HEK293 (cell line): ENCODE measurements around the gene IQCH.

Source experiments
- CTCF ChIA-PET: fragments of 350-600 bp; formaldehyde crosslinking; extraction: SDS; loops from one replicate; lab custom pipeline; 2021; ENCODE audit warnings: antibody characterized with exemption; lab: Yijun Ruan, JAX
- POLR2A ChIA-PET: fragments of 300-600 bp; formaldehyde crosslinking; extraction: SDS; loops from one replicate; lab custom pipeline; 2020; ENCODE audit warnings: antibody characterized with exemption, inconsistent platforms; lab: Yijun Ruan, JAX
- H3K27ac ChIP-seq: fragments of 200-500 bp; sonication (Bioruptor generic); 2 replicates; pipeline ENCODE4 v1.5.1; 2014; ENCODE audit warnings: low read depth, low read length, control low read depth, inconsistent platforms; ENCODE audit errors: extremely low read depth
- H3K36me3 ChIP-seq, 2 experiments: fragments of 200-500 bp in 1 of 2; sonication (Bioruptor generic) in 1 of 2; 1 replicate in 1 of 2; 2 replicates in 1 of 2; pipeline ENCODE4 v1.5.1; 2014 to 2017; ENCODE audit warnings: inconsistent platforms in 2 of 2, low read length in 2 of 2; ENCODE audit not compliant: control insufficient read depth in 2 of 2, insufficient read depth in 1 of 2
- H3K4me1 ChIP-seq: fragments of 200-500 bp; sonication (Bioruptor generic); 2 replicates; pipeline ENCODE4 v1.5.1; 2014; ENCODE audit warnings: mild to moderate bottlenecking, low read length, inconsistent platforms; ENCODE audit not compliant: control insufficient read depth, insufficient read depth
- H3K4me3 ChIP-seq: 2 replicates; pipeline ENCODE4 v1.5.1; 2011; ENCODE audit warnings: low read depth, mild to moderate bottlenecking, control low read depth, low read length, moderate library complexity
- H3K9me3 ChIP-seq: fragments of 200-500 bp; sonication (Bioruptor generic); 2 replicates; pipeline ENCODE4 v1.5.1; 2014; ENCODE audit warnings: low read depth, low read length, inconsistent platforms; ENCODE audit not compliant: control insufficient read depth, insufficient read depth
- ZBTB44 ChIP-seq: fragments of 450-650 bp; IDR thresholded peaks from 2 replicates; pipeline ENCODE4 v1.5.1; 2018; ENCODE audit warnings: missing biosample characterization, mild to moderate bottlenecking, missing genetic modification characterization
- ZBTB8A ChIP-seq: fragments of 450-650 bp; formaldehyde crosslinking; IDR thresholded peaks from 2 replicates; pipeline ENCODE4 v1.5.1; 2016; ENCODE audit warnings: missing biosample characterization, missing genetic modification characterization
- ZFP3 ChIP-seq: fragments of 450-650 bp; formaldehyde crosslinking; IDR thresholded peaks from 2 replicates; pipeline ENCODE4 v1.5.1; 2016; ENCODE audit warnings: low read depth, missing biosample characterization, missing genetic modification characterization
- ZNF112 ChIP-seq: fragments of 450-650 bp; formaldehyde crosslinking; IDR thresholded peaks from 2 replicates; pipeline ENCODE4 v1.5.0; 2017; ENCODE audit warnings: missing biosample characterization, missing genetic modification characterization
- ZNF133 ChIP-seq: fragments of 450-650 bp; formaldehyde crosslinking; IDR thresholded peaks from 2 replicates; pipeline ENCODE4 v1.5.1; 2016; ENCODE audit warnings: missing biosample characterization, missing genetic modification characterization
- ZNF157 ChIP-seq: fragments of 450-650 bp; formaldehyde crosslinking; IDR thresholded peaks from 2 replicates; pipeline ENCODE4 v1.5.1; 2016; ENCODE audit warnings: missing biosample characterization, missing genetic modification characterization
- ZNF19 ChIP-seq: fragments of 450-650 bp; formaldehyde crosslinking; IDR thresholded peaks from 2 replicates; pipeline ENCODE4; 2016; ENCODE audit warnings: missing biosample characterization, missing genetic modification characterization, low read depth
- ZNF2 ChIP-seq: fragments of 450-650 bp; formaldehyde crosslinking; IDR thresholded peaks from 2 replicates; pipeline ENCODE4 v1.5.1; 2016; ENCODE audit warnings: missing biosample characterization, missing genetic modification characterization
- ZNF280D ChIP-seq: fragments of 450-650 bp; formaldehyde crosslinking; IDR thresholded peaks from 2 replicates; pipeline ENCODE4 v1.5.1; 2016; ENCODE audit warnings: missing biosample characterization, missing genetic modification characterization
- ZNF404 ChIP-seq: fragments of 450-650 bp; formaldehyde crosslinking; IDR thresholded peaks from 2 replicates; pipeline ENCODE4 v1.5.1; 2017; ENCODE audit warnings: missing biosample characterization, missing genetic modification characterization
- ZNF513 ChIP-seq: fragments of 450-650 bp; IDR thresholded peaks from 2 replicates; pipeline ENCODE4 v1.5.1; 2018; ENCODE audit warnings: missing biosample characterization, missing genetic modification characterization
- ZNF585B ChIP-seq: fragments of 450-650 bp; formaldehyde crosslinking; IDR thresholded peaks from 2 replicates; pipeline ENCODE4 v1.5.1; 2016; ENCODE audit warnings: missing biosample characterization, missing genetic modification characterization
- ZNF629 ChIP-seq: fragments of 450-650 bp; formaldehyde crosslinking; IDR thresholded peaks from 2 replicates; pipeline ENCODE4 v1.5.1; 2017; ENCODE audit warnings: missing biosample characterization, missing genetic modification characterization
- ZNF776 ChIP-seq: fragments of 450-650 bp; formaldehyde crosslinking; IDR thresholded peaks from 2 replicates; pipeline ENCODE4 v1.5.0; 2017; ENCODE audit warnings: missing biosample characterization, missing genetic modification characterization, borderline replicate concordance
- TF ChIP-seq, protein P1 (sequence below): fragments of 450-650 bp; formaldehyde crosslinking; IDR thresholded peaks from 2 replicates; pipeline ENCODE4 v1.5.1; 2016; ENCODE audit warnings: missing biosample characterization, missing genetic modification characterization
- TF ChIP-seq, protein P2 (sequence below): fragments of 450-650 bp; formaldehyde crosslinking; IDR thresholded peaks from 2 replicates; pipeline ENCODE4 v1.5.1; 2017; ENCODE audit warnings: missing biosample characterization, missing genetic modification characterization
- TF ChIP-seq, protein P3 (sequence below): fragments of 450-650 bp; formaldehyde crosslinking; IDR thresholded peaks from 2 replicates; pipeline ENCODE4 v1.5.1; 2016; ENCODE audit warnings: missing biosample characterization, missing genetic modification characterization

Gene IQCH

DNA sequence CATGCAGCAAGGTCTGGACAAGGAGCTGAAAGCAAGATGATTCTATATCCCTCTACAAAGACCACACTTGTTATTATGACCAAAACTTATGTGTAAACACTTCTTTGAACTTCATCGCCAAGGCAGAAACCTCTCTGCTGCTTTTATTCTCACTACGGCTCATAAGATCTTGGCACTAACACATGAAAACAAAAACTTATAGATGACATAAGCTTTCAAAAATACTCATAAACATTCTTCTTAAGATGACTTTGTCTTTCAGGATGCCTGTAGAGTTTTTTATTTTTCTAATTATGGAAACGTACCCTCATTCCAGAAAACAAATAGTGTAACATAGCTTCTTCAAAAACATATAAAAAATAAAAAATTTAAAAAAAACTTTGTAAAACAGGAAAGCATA, 253.8 kb downstream of the IQCH start:
- peaks cover 10% of the 10 kb centered on the region for H3K4me1 ChIP-seq
- H3K9me3 ChIP-seq: no peaks in the 10 kb centered on the region
- CTCF ChIA-PET: interaction anchor here (0.6 kb wide), 1 partner anchor 166 kb away, joined by 3 read pairs; no protein-coding TSS in a partner anchor
- no peak overlapping the region for H3K4me3 ChIP-seq
- H3K27ac ChIP-seq: no peak overlapping the region
- H3K36me3 ChIP-seq: no peaks in the 10 kb centered on the region; a peak in 1 of 3 replicates
- POLR2A ChIA-PET: interaction anchor here (0.7 to 1.3 kb wide), 4 partner anchors 13 to 1947 kb away, joined by 3 to 4 read pairs (median 3); no protein-coding TSS in a partner anchor
- TF ChIP-seq, protein P1, sequence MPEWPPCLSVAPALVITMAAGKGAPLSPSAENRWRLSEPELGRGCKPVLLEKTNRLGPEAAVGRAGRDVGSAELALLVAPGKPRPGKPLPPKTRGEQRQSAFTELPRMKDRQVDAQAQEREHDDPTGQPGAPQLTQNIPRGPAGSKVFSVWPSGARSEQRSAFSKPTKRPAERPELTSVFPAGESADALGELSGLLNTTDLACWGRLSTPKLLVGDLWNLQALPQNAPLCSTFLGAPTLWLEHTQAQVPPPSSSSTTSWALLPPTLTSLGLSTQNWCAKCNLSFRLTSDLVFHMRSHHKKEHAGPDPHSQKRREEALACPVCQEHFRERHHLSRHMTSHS (tag by site-specific recombination): no peak
- no peak for TF ChIP-seq ZNF585B
- TF ChIP-seq ZNF776: no peak
- no peak for TF ChIP-seq ZFP3
- no peak for TF ChIP-seq ZNF19 (tag by site-specific recombination)
- TF ChIP-seq ZBTB8A (tag by site-specific recombination): no peak
- no peak for TF ChIP-seq ZNF157 (tag by site-specific recombination)
- no peak for TF ChIP-seq ZNF513 (tag by site-specific recombination)
- no peak for TF ChIP-seq ZBTB44 (tag by site-specific recombination)
- TF ChIP-seq ZNF280D (tag by site-specific recombination): no peak
- no peak for TF ChIP-seq ZNF133 (tag by site-specific recombination)
- no peak for TF ChIP-seq ZNF112 (tag by site-specific recombination)
- no peak for TF ChIP-seq ZNF404 (tag by site-specific recombination)
- TF ChIP-seq ZNF2 (tag by site-specific recombination): no peak
- no peak for TF ChIP-seq ZNF629 (tag by site-specific recombination)
- TF ChIP-seq, protein P2, sequence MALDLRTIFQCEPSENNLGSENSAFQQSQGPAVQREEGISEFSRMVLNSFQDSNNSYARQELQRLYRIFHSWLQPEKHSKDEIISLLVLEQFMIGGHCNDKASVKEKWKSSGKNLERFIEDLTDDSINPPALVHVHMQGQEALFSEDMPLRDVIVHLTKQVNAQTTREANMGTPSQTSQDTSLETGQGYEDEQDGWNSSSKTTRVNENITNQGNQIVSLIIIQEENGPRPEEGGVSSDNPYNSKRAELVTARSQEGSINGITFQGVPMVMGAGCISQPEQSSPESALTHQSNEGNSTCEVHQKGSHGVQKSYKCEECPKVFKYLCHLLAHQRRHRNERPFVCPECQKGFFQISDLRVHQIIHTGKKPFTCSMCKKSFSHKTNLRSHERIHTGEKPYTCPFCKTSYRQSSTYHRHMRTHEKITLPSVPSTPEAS (tag by site-specific recombination): no peak
- TF ChIP-seq, protein P3, sequence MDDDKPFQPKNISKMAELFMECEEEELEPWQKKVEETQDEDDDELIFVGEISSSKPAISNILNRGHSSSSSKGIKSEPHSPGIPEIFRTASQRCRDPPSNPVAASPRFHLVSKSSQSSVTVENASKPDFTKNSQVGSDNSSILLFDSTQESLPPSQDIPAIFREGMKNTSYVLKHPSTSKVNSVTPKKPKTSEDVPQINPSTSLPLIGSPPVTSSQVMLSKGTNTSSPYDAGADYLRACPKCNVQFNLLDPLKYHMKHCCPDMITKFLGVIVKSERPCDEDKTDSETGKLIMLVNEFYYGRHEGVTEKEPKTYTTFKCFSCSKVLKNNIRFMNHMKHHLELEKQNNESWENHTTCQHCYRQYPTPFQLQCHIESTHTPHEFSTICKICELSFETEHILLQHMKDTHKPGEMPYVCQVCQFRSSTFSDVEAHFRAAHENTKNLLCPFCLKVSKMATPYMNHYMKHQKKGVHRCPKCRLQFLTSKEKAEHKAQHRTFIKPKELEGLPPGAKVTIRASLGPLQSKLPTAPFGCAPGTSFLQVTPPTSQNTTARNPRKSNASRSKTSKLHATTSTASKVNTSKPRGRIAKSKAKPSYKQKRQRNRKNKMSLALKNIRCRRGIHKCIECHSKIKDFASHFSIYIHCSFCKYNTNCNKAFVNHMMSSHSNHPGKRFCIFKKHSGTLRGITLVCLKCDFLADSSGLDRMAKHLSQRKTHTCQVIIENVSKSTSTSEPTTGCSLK (tag by site-specific recombination): no peak
